HepG2 (cell line): Measurements from ENCODE around the gene PCBP1. TPM values are rescaled to one million over a fixed set of nuclear protein-coding genes. Genes with fewer than 3 reads are reported as not detected.
A peak's percentile ranks its signal among the peaks of the same experiment; 100 is the strongest.

Experiments used
- HNRNPUL1 ChIP-seq: fragments of 200-400 bp; formaldehyde crosslinking; IDR thresholded peaks from 2 replicates; pipeline ENCODE4 v1.6.1; 2017; ENCODE audit warnings: low read depth, mild to moderate bottlenecking, low read length, moderate library complexity
- KLF12 ChIP-seq: sonication (generic); formaldehyde crosslinking; IDR thresholded peaks from 2 replicates; pipeline ENCODE4 v1.4.0; 2020; ENCODE audit warnings: missing genetic modification reagents, borderline replicate concordance
- KLF9 ChIP-seq: IDR thresholded peaks from 2 replicates; pipeline ENCODE4 v1.6.1; 2016; ENCODE audit warnings: low read depth
- KMT2A ChIP-seq: sonication (generic); formaldehyde crosslinking; IDR thresholded peaks from 2 replicates; pipeline ENCODE4 v1.4.0; 2020; ENCODE audit warnings: missing genetic modification reagents
- MAFK ChIP-seq, 2 experiments: IDR thresholded peaks in 1 of 2; conservative IDR thresholded peaks in 1 of 2; 2 replicates each; pipeline ENCODE4 v1.6.1; 2011; ENCODE audit warnings: improper control_type of control experiment in 2 of 2, low read length in 2 of 2
- NFATC3 ChIP-seq: sonication (generic); formaldehyde crosslinking; IDR thresholded peaks from 2 replicates; pipeline ENCODE4 v1.5.1; 2020; ENCODE audit warnings: mild to moderate bottlenecking, missing genetic modification reagents
- RBM22 ChIP-seq: fragments of 200-400 bp; formaldehyde crosslinking; optimal IDR thresholded peaks from 2 replicates; pipeline ENCODE3; 2017; ENCODE audit warnings: mild to moderate bottlenecking, low read length, moderate library complexity
- XBP1 ChIP-seq: sonication (generic); formaldehyde crosslinking; IDR thresholded peaks from 2 replicates; pipeline ENCODE4 v1.5.0; 2020; ENCODE audit warnings: missing genetic modification reagents
- ZNF333 ChIP-seq: sonication (generic); formaldehyde crosslinking; IDR thresholded peaks from 2 replicates; pipeline ENCODE4 v1.4.0; 2020; ENCODE audit warnings: mild to moderate bottlenecking, missing genetic modification reagents, borderline replicate concordance
- ZNF343 ChIP-seq: sonication (generic); formaldehyde crosslinking; IDR thresholded peaks from 2 replicates; pipeline ENCODE4 v1.4.0; 2020; ENCODE audit warnings: mild to moderate bottlenecking, missing genetic modification reagents
- ZNF556 ChIP-seq: sonication (generic); formaldehyde crosslinking; IDR thresholded peaks from 2 replicates; pipeline ENCODE4 v1.4.0; 2020; ENCODE audit warnings: mild to moderate bottlenecking, missing genetic modification reagents, borderline replicate concordance
- ZNF629 ChIP-seq: sonication (generic); formaldehyde crosslinking; conservative IDR thresholded peaks from 2 replicates; pipeline ENCODE4 v1.5.0; 2020; ENCODE audit warnings: missing genetic modification reagents
- polyA plus RNA-seq, 8 experiments: library from polyadenylated mRNA; depleted of rRNA in 3 of 8; stranded (reverse) in 7 of 8; unstranded in 1 of 8; fragments of >200 nt; fragmentation: Illumina TruSeq in 4 of 8; extraction: Trizol in 4 of 8; gene quantifications; 2 replicates each; pipeline versions ENCODE4 v1.2.1 to v1.2.3, GENCODE V29; 2011 to 2016; ENCODE audit warnings: low read depth in 4 of 8, missing spikeins in 1 of 8, mixed read lengths in 1 of 8; ENCODE audit not compliant: insufficient read depth in 1 of 8
- total RNA-seq, 5 experiments: library from RNA; depleted of rRNA; stranded (reverse); fragments of >200 nt; fragmentation: Illumina TruSeq; extraction: Trizol; gene quantifications; 2 replicates each; pipeline ENCODE4 v1.2.3, GENCODE V29; 2016; ENCODE audit warnings: low read depth in 1 of 5
- TF ChIP-seq, protein P1 (sequence below): sonication (generic); formaldehyde crosslinking; IDR thresholded peaks from one replicate; pipeline ENCODE4 v1.5.1; 2020; ENCODE audit warnings: mild to moderate bottlenecking, missing genetic modification reagents; ENCODE audit errors: not compliant biosample characterization
- TF ChIP-seq, protein P2 (sequence below): sonication (generic); formaldehyde crosslinking; IDR thresholded peaks from 2 replicates; pipeline ENCODE4 v1.4.0; 2020; ENCODE audit warnings: missing genetic modification reagents
- TF ChIP-seq, protein P3 (sequence below): sonication (generic); formaldehyde crosslinking; IDR thresholded peaks from 2 replicates; pipeline ENCODE4 v1.8.1; 2022; ENCODE audit warnings: low read depth, mild to moderate bottlenecking, missing genetic modification reagents
- TF ChIP-seq, protein P4 (sequence below): sonication (generic); formaldehyde crosslinking; IDR thresholded peaks from 2 replicates; pipeline ENCODE4 v1.4.0; 2020; ENCODE audit warnings: missing genetic modification reagents

PCBP1 gene
- total and polyA plus RNA-seq, 2 of the 13 experiments (the other 11 are each of a cell fraction or from before 2014, with no cell fraction given) = 32.0 to 137 TPM

DNA sequence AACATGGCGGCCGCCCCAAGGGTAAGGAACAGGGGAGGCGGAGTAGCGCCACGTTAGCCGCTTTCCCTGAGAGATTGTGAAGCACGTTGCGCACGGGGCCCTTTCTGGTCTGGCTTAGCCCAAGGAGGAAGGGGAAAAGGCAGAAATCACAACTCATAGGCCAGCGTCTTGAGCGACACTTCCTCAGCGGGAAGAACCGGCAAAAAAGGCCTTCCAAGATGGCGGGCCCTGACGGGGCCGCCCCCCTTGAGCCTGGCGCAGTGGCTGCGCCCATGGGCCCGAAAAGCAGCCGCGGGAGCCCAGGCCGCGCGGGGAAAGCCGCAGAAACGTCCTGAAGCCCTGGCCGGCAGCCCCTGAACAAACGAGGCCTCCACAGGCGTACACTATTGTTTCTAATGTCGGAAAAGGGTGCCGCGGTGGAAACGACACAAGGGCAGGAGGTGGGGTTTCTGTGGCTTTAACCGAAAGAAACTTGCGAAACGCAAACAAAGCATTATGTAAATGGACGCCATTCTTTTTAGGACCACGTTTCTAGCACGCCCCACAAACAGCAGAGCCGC is 919 bp upstream of the PCBP1 start (continued):
- TF ChIP-seq, protein P1, sequence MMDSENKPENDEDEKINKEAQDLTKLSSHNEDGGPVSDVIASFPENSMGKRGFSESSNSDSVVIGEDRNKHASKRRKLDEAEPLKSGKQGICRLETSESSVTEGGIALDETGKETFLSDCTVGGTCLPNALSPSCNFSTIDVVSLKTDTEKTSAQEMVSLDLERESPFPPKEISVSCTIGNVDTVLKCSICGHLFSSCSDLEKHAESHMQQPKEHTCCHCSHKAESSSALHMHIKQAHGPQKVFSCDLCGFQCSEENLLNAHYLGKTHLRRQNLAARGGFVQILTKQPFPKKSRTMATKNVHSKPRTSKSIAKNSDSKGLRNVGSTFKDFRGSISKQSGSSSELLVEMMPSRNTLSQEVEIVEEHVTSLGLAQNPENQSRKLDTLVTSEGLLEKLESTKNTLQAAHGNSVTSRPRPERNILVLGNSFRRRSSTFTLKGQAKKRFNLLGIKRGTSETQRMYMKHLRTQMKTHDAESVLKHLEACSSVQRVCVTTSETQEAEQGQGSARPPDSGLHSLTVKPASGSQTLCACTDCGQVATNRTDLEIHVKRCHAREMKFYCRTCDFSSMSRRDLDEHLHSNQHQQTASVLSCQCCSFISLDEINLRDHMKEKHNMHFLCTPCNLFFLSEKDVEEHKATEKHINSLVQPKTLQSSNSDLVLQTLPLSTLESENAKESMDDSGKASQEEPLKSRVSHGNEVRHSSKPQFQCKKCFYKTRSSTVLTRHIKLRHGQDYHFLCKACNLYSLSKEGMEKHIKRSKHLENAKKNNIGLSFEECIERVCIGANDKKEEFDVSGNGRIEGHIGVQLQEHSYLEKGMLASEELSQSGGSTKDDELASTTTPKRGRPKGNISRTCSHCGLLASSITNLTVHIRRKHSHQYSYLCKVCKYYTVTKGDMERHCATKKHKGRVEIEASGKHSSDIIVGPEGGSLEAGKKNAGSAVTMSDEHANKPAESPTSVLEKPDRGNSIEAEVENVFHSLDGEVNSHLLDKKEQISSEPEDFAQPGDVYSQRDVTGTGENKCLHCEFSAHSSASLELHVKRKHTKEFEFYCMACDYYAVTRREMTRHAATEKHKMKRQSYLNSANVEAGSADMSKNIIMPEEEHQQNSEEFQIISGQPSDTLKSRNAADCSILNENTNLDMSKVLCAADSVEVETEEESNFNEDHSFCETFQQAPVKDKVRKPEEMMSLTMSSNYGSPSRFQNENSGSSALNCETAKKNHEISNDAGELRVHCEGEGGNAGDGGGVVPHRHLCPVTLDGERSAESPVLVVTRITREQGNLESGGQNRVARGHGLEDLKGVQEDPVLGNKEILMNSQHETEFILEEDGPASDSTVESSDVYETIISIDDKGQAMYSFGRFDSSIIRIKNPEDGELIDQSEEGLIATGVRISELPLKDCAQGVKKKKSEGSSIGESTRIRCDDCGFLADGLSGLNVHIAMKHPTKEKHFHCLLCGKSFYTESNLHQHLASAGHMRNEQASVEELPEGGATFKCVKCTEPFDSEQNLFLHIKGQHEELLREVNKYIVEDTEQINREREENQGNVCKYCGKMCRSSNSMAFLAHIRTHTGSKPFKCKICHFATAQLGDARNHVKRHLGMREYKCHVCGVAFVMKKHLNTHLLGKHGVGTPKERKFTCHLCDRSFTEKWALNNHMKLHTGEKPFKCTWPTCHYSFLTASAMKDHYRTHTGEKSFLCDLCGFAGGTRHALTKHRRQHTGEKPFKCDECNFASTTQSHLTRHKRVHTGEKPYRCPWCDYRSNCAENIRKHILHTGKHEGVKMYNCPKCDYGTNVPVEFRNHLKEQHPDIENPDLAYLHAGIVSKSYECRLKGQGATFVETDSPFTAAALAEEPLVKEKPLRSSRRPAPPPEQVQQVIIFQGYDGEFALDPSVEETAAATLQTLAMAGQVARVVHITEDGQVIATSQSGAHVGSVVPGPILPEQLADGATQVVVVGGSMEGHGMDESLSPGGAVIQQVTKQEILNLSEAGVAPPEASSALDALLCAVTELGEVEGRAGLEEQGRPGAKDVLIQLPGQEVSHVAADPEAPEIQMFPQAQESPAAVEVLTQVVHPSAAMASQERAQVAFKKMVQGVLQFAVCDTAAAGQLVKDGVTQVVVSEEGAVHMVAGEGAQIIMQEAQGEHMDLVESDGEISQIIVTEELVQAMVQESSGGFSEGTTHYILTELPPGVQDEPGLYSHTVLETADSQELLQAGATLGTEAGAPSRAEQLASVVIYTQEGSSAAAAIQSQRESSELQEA (CRISPR knock-in tag) = peak; percentile 72
- TF ChIP-seq ZNF556 (CRISPR knock-in tag) (peak; percentile 88), ZNF343 (CRISPR knock-in tag) (peak; percentile 78; the same call in 1 of the 2 replicates), HNRNPUL1 (no peak), RBM22 (peak; percentile 91), KLF12 (CRISPR knock-in tag) (peak; percentile 66; the same call in 1 of the 2 replicates), ZNF333 (CRISPR knock-in tag) (0 out of 2 replicates have a peak, but pooled peaks have one; percentile 37), NFATC3 (CRISPR knock-in tag) (peak; percentile 91), MAFK (conservative IDR thresholded peaks at IDR 0.05 in 1 of 2, IDR thresholded peaks at IDR 0.05 in 1 of 2; ENCODE audit: low read length in 2 of 2) (peak; percentile 30 to 38; a peak in 2 of 4 replicates), KMT2A (CRISPR knock-in tag) (peak; percentile 65), KLF9 (CRISPR knock-in tag) (peak; percentile 54; the same call in 1 of the 2 replicates), XBP1 (CRISPR knock-in tag) (0 out of 2 replicates have a peak, but pooled peaks have one; percentile 79), ZNF629 (CRISPR knock-in tag) (peak; percentile 27; the same call in 1 of the 2 replicates)
- TF ChIP-seq, protein P2, sequence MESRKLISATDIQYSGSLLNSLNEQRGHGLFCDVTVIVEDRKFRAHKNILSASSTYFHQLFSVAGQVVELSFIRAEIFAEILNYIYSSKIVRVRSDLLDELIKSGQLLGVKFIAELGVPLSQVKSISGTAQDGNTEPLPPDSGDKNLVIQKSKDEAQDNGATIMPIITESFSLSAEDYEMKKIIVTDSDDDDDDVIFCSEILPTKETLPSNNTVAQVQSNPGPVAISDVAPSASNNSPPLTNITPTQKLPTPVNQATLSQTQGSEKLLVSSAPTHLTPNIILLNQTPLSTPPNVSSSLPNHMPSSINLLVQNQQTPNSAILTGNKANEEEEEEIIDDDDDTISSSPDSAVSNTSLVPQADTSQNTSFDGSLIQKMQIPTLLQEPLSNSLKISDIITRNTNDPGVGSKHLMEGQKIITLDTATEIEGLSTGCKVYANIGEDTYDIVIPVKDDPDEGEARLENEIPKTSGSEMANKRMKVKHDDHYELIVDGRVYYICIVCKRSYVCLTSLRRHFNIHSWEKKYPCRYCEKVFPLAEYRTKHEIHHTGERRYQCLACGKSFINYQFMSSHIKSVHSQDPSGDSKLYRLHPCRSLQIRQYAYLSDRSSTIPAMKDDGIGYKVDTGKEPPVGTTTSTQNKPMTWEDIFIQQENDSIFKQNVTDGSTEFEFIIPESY (CRISPR knock-in tag) = 0 out of 2 replicates have a peak, but pooled peaks have one; percentile 6
- TF ChIP-seq, protein P3, sequence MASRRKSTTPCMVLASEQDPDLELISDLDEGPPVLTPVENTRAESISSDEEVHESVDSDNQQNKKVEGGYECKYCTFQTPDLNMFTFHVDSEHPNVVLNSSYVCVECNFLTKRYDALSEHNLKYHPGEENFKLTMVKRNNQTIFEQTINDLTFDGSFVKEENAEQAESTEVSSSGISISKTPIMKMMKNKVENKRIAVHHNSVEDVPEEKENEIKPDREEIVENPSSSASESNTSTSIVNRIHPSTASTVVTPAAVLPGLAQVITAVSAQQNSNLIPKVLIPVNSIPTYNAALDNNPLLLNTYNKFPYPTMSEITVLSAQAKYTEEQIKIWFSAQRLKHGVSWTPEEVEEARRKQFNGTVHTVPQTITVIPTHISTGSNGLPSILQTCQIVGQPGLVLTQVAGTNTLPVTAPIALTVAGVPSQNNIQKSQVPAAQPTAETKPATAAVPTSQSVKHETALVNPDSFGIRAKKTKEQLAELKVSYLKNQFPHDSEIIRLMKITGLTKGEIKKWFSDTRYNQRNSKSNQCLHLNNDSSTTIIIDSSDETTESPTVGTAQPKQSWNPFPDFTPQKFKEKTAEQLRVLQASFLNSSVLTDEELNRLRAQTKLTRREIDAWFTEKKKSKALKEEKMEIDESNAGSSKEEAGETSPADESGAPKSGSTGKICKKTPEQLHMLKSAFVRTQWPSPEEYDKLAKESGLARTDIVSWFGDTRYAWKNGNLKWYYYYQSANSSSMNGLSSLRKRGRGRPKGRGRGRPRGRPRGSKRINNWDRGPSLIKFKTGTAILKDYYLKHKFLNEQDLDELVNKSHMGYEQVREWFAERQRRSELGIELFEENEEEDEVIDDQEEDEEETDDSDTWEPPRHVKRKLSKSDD = peak; percentile 99
- TF ChIP-seq, protein P4, sequence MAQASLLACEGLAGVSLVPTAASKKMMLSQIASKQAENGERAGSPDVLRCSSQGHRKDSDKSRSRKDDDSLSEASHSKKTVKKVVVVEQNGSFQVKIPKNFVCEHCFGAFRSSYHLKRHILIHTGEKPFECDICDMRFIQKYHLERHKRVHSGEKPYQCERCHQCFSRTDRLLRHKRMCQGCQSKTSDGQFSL (CRISPR knock-in tag) = peak; percentile 82; the same call in 1 of the 2 replicates
